CD14-positive monocyte (primary cell): ENCODE data around the gene CELSR3. TPM values are rescaled to one million over a fixed set of nuclear protein-coding genes. Genes with fewer than 3 reads are reported as not detected.
A peak's percentile ranks its signal among the peaks of the same experiment; 100 is the strongest.

Experiments used
- DNase-seq, 3 donors: peaks; one replicate each; pipeline ENCODE4 v3.0.0-alpha.2; 2011 to 2022
- H2AFZ ChIP-seq: 2 replicates; pipeline ENCODE4 v1.6.0; 2012; ENCODE audit warnings: mild to moderate bottlenecking, low read depth, low read length, inconsistent platforms; ENCODE audit not compliant: insufficient read depth, poor library complexity, severe bottlenecking
- H3K27ac ChIP-seq, 2 donors: 1 replicate in 1 of 2; 2 replicates in 1 of 2; pipeline ENCODE4 v1.5.1; 2012 to 2013; ENCODE audit warnings: low read length in 2 of 2, control low read depth in 1 of 2, inconsistent platforms in 1 of 2, low read depth in 1 of 2, mild to moderate bottlenecking in 1 of 2
- H3K27me3 ChIP-seq, 2 donors: one replicate each; pipeline versions ENCODE4 v1.6.0 to v1.6.1; 2011 to 2013; ENCODE audit warnings: low read length in 2 of 2; ENCODE audit not compliant: control insufficient read depth in 2 of 2, insufficient read depth in 2 of 2
- H3K36me3 ChIP-seq, 2 donors: replicated peaks in 1 of 2; 1 replicate in 1 of 2; 2 replicates in 1 of 2; pipeline versions ENCODE4 v1.5.1 to v1.6.1; 2012 to 2013; ENCODE audit warnings: low read length in 2 of 2, control low read depth in 1 of 2, inconsistent platforms in 1 of 2, mild to moderate bottlenecking in 1 of 2; ENCODE audit not compliant: insufficient read depth in 2 of 2, control insufficient read depth in 1 of 2
- H3K4me1 ChIP-seq, 2 donors: 1 replicate in 1 of 2; 2 replicates in 1 of 2; pipeline versions ENCODE4 v1.5.1 to v1.6.1; 2012 to 2013; ENCODE audit warnings: low read length in 2 of 2, control low read depth in 1 of 2, inconsistent platforms in 1 of 2, mild to moderate bottlenecking in 1 of 2, moderate library complexity in 1 of 2; ENCODE audit not compliant: insufficient read depth in 2 of 2, control insufficient read depth in 1 of 2
- H3K4me2 ChIP-seq: replicated peaks from 2 replicates; pipeline ENCODE3; 2012; ENCODE audit warnings: low read length, moderate library complexity, mild to moderate bottlenecking; ENCODE audit not compliant: poor library complexity, severe bottlenecking; ENCODE audit errors: extremely low read depth
- H3K4me3 ChIP-seq, 3 experiments: fragments of 200-600 bp in 1 of 3; sonication (generic) in 1 of 3; replicated peaks in 1 of 3; 1 replicate in 2 of 3; 2 replicates in 1 of 3; pipeline ENCODE4 v1.5.1; 2011 to 2013; ENCODE audit warnings: low read length in 3 of 3, mild to moderate bottlenecking in 3 of 3, control low read depth in 2 of 3, low read depth in 2 of 3, inconsistent platforms in 1 of 3, moderate library complexity in 1 of 3
- H3K79me2 ChIP-seq: 2 replicates; pipeline ENCODE4 v1.6.0; 2012; ENCODE audit warnings: mild to moderate bottlenecking, control low read depth, inconsistent platforms, low read length, moderate library complexity; ENCODE audit not compliant: insufficient read depth
- H3K9ac ChIP-seq: 2 replicates; pipeline ENCODE4 v1.6.0; 2017; ENCODE audit warnings: low read length, mild to moderate bottlenecking; ENCODE audit not compliant: insufficient read depth, poor library complexity, severe bottlenecking
- H3K9me3 ChIP-seq, 2 donors: replicated peaks in 1 of 2; 1 replicate in 1 of 2; 2 replicates in 1 of 2; pipeline versions ENCODE4 v1.5.1 to v1.6.1; 2012 to 2013; ENCODE audit warnings: low read length in 2 of 2, control low read depth in 1 of 2; ENCODE audit not compliant: control insufficient read depth in 1 of 2, insufficient read depth in 1 of 2
- H4K20me1 ChIP-seq: 2 replicates; pipeline ENCODE4 v1.6.0; 2012; ENCODE audit warnings: mild to moderate bottlenecking, low read length, control low read depth, moderate library complexity; ENCODE audit not compliant: insufficient read depth
- H3K27ac Mint-ChIP-seq, 7 donors: one replicate each; pipeline ENCODE4 v1.8.0; 2020; ENCODE audit warnings: mild to moderate bottlenecking in 7 of 7, mixed read lengths in 7 of 7, moderate library complexity in 6 of 7, inconsistent platforms in 2 of 7
- H3K27me3 Mint-ChIP-seq, 3 donors: one replicate each; pipeline ENCODE4 v1.8.0; 2021 to 2022; ENCODE audit warnings: low read depth in 3 of 3, mild to moderate bottlenecking in 3 of 3, mixed read lengths in 3 of 3, moderate library complexity in 3 of 3, inconsistent platforms in 1 of 3
- H3K36me3 Mint-ChIP-seq, 2 donors: one replicate each; pipeline ENCODE4 v1.8.0; 2020; ENCODE audit warnings: mixed read lengths in 2 of 2, inconsistent platforms in 1 of 2, mild to moderate bottlenecking in 1 of 2
- H3K4me1 Mint-ChIP-seq: one replicate; pipeline ENCODE4 v1.8.0; 2020; ENCODE audit warnings: mild to moderate bottlenecking, mixed read lengths
- H3K4me3 Mint-ChIP-seq, 2 donors: one replicate each; pipeline ENCODE4 v1.8.0; 2020; ENCODE audit warnings: mild to moderate bottlenecking in 2 of 2, mixed read lengths in 2 of 2, moderate library complexity in 1 of 2
- H3K9me3 Mint-ChIP-seq, 7 donors: one replicate each; pipeline ENCODE4 v1.8.0; 2020 to 2022; ENCODE audit warnings: mixed read lengths in 7 of 7, mild to moderate bottlenecking in 6 of 7, moderate library complexity in 6 of 7, inconsistent platforms in 2 of 7
- WGBS: methylation state at CpG from one replicate; pipeline ENCODE4 v1.1.5; 2013; ENCODE audit warnings: missing lambda C conversion rate; ENCODE audit not compliant: insufficient coverage; 5-methylcytosine and 5-hydroxymethylcytosine counted together
- intact Hi-C, 2 donors: fragments of 100-400 bp; cut with micrococcal nuclease; formaldehyde crosslinking; loops; one replicate each; pipeline versions ENCODE4 v1.15.0 to v1.15.1; 2023
- polyA plus RNA-seq, 3 donors: library from polyadenylated mRNA; depleted of rRNA in 1 of 3; unstranded in 2 of 3; stranded (reverse) in 1 of 3; fragments of 300-500 nt in 2 of 3; fragments of >200 nt in 1 of 3; fragmentation: Illumina TruSeq in 2 of 3; gene quantifications; 1 replicate in 2 of 3; 2 replicates in 1 of 3; pipeline ENCODE4 v1.2.3, GENCODE V29; 2012 to 2021
- TF ChIP-seq, protein P1 (sequence below): fragments of 200-600 bp; IDR thresholded peaks from one replicate; pipeline ENCODE4 v1.8.0; 2022; ENCODE audit warnings: antibody characterized with exemption, mild to moderate bottlenecking

Gene CELSR3
- polyA plus RNA-seq, 3 donors = 0.95 TPM; not detected in 2

- H3K79me2 ChIP-seq = no peaks in the 10 kb centered on the region
- no peak overlapping the region for H2AFZ ChIP-seq
- H3K4me2 ChIP-seq = no peak overlapping the region
- TF ChIP-seq, protein P1, sequence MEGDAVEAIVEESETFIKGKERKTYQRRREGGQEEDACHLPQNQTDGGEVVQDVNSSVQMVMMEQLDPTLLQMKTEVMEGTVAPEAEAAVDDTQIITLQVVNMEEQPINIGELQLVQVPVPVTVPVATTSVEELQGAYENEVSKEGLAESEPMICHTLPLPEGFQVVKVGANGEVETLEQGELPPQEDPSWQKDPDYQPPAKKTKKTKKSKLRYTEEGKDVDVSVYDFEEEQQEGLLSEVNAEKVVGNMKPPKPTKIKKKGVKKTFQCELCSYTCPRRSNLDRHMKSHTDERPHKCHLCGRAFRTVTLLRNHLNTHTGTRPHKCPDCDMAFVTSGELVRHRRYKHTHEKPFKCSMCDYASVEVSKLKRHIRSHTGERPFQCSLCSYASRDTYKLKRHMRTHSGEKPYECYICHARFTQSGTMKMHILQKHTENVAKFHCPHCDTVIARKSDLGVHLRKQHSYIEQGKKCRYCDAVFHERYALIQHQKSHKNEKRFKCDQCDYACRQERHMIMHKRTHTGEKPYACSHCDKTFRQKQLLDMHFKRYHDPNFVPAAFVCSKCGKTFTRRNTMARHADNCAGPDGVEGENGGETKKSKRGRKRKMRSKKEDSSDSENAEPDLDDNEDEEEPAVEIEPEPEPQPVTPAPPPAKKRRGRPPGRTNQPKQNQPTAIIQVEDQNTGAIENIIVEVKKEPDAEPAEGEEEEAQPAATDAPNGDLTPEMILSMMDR = no peak
- no peaks in the 10 kb centered on the region for H3K27me3 ChIP-seq
- no peaks in the 10 kb centered on the region for H3K9me3 ChIP-seq
- no peak for DNase-seq
- H3K4me3 Mint-ChIP-seq = no peak overlapping the region
- peaks cover 57 to 65% of the 10 kb centered on the region in 2 donors for H3K36me3 Mint-ChIP-seq
- H3K4me3 ChIP-seq = no peak overlapping the region
- H3K27me3 Mint-ChIP-seq = peaks cover 0 to 6% (median 4%) of the 10 kb centered on the region in 3 donors
- WGBS = 100% methylated on average over 6 of the region's 6 CpGs
- no peaks in the 10 kb centered on the region for H3K4me1 ChIP-seq
- H3K36me3 ChIP-seq = peaks cover 57 to 66% of the 10 kb centered on the region in 2 donors
- H4K20me1 ChIP-seq = no peaks in the 10 kb centered on the region
- H3K27ac Mint-ChIP-seq = peak overlapping the region in 1 of 7 donors; percentile 31
- H3K4me1 Mint-ChIP-seq = no peaks in the 10 kb centered on the region
- no peak overlapping the region for H3K27ac ChIP-seq
- no peak overlapping the region for H3K9ac ChIP-seq
- intact Hi-C loops = no loop called here
- H3K9me3 Mint-ChIP-seq = peaks cover 0 to 6% (median 1%) of the 10 kb centered on the region in 7 donors
Observed at GRCh38 chr3:48625600-48625999, 37.1 kb downstream of the CELSR3 start.

GRCh38 chr3:48624767-48625166 lies 37.9 kb downstream of the CELSR3 start:
- H3K4me2 ChIP-seq = no peak overlapping the region
- DNase-seq = no peak
- TF ChIP-seq, protein P1 = no peak
- H3K4me1 ChIP-seq = no peaks in the 10 kb centered on the region
- Mint-ChIP-seq H3K27ac (peak overlapping the region in 2 of 7 donors; percentile 12 to 40), H3K27me3 (peaks cover 0 to 6% (median 4%) of the 10 kb centered on the region in 3 donors), H3K9me3 (peaks cover 2 to 13% (median 4%) of the 10 kb centered on the region in 7 donors), H3K4me3 (no peak overlapping the region), H3K4me1 (no peaks in the 10 kb centered on the region), H3K36me3 (peaks cover 51 to 60% of the 10 kb centered on the region in 2 donors)
- intact Hi-C loops = no loop called here
- no peak overlapping the region for H3K4me3 ChIP-seq
- peaks cover 0 to 5% of the 10 kb centered on the region in 2 donors for H3K9me3 ChIP-seq
- H3K36me3 ChIP-seq = peaks cover 49 to 58% of the 10 kb centered on the region in 2 donors
- H3K27ac ChIP-seq = no peak overlapping the region
- H3K9ac ChIP-seq = no peak overlapping the region
- 96% methylated on average over 7 of the region's 10 CpGs for WGBS
- no peaks in the 10 kb centered on the region for H3K79me2 ChIP-seq
- H4K20me1 ChIP-seq = no peaks in the 10 kb centered on the region
- no peaks in the 10 kb centered on the region for H3K27me3 ChIP-seq
- H2AFZ ChIP-seq = no peak overlapping the region
